Cortex of kidney (tissue), 1 donor: ENCODE measurements around the gene HSPA8.
"Not testable (repeated sequence)": the region's sequence is repeated elsewhere in the genome, so short reads cannot be mapped to it uniquely, and the experiment has no call there.

ENCODE experiments used
- DNase-seq: peaks from one replicate; lab custom pipeline; 2025; lab: John Stamatoyannopoulos, UW

HSPA8 gene

GRCh38 chr11:123061403-123062157 lies at the start of gene HSPA8:
Gene HSPA8 (minus strand): TSS chr11:123062136. CDS start chr11:123061324, 812 bp downstream.
- DNase-seq, result no peak

GRCh38 chr11:123111465-123111864 lies 49.5 kb upstream of the HSPA8 start:
- DNase-seq, result no peak

- DNase-seq, result no peak
Measured at GRCh38 chr11:123110397-123110796, 48.5 kb upstream of the HSPA8 start.

- DNase-seq, result no peak
Measured at GRCh38 chr11:123107945-123108495, 46.1 kb upstream of the HSPA8 start.

GRCh38 chr11:123104697-123105096 lies 42.8 kb upstream of the HSPA8 start:
- no peak for DNase-seq

- DNase-seq, result no peak
Measured at GRCh38 chr11:123103326-123103980, 41.5 kb upstream of the HSPA8 start.

GRCh38 chr11:123100379-123101085 lies 38.6 kb upstream of the HSPA8 start:
- no peak for DNase-seq

GRCh38 chr11:123098990-123099389 lies 37.1 kb upstream of the HSPA8 start:
- DNase-seq, result no peak

- no peak for DNase-seq
Measured at GRCh38 chr11:123093739-123094138, 31.8 kb upstream of the HSPA8 start.

GRCh38 chr11:123091506-123091905 lies 29.6 kb upstream of the HSPA8 start:
- DNase-seq, result no peak

GRCh38 chr11:123090168-123090567 lies 28.2 kb upstream of the HSPA8 start:
- not testable (repeated sequence) for DNase-seq

- DNase-seq, result not testable (repeated sequence)
Measured at GRCh38 chr11:123088896-123089295, 27.0 kb upstream of the HSPA8 start.

- not testable (repeated sequence) for DNase-seq
Measured at GRCh38 chr11:123087657-123088056, 25.7 kb upstream of the HSPA8 start.

GRCh38 chr11:123086305-123086704 lies 24.4 kb upstream of the HSPA8 start:
- no peak for DNase-seq

- no peak for DNase-seq
Measured at GRCh38 chr11:123085497-123085896, 23.6 kb upstream of the HSPA8 start.

- DNase-seq, result no peak
Measured at GRCh38 chr11:123084454-123084853, 22.5 kb upstream of the HSPA8 start.

- no peak for DNase-seq
Measured at GRCh38 chr11:123083623-123084029, 21.7 kb upstream of the HSPA8 start.

GRCh38 chr11:123082977-123083376 lies 21.0 kb upstream of the HSPA8 start:
- no peak for DNase-seq

GRCh38 chr11:123080015-123080414 lies 18.1 kb upstream of the HSPA8 start:
- no peak for DNase-seq

GRCh38 chr11:123076484-123076883 lies 14.5 kb upstream of the HSPA8 start:
- no peak for DNase-seq

GRCh38 chr11:123073343-123074057 lies 11.6 kb upstream of the HSPA8 start:
- no peak for DNase-seq

GRCh38 chr11:123072762-123073161 lies 10.8 kb upstream of the HSPA8 start:
- no peak for DNase-seq
